GM19193 (cell line): ENCODE measurements around the gene ANKRD6.

Source experiments
- POLR2A ChIP-seq: IDR thresholded peaks from 4 replicates; pipeline ENCODE4 v1.6.1; 2011; ENCODE audit not compliant: insufficient read depth, insufficient read length; ENCODE audit errors: extremely low read depth

Gene ANKRD6

GRCh38 chr6:89582669-89583325 is 149.8 kb downstream of the ANKRD6 start:
- no peak for TF ChIP-seq POLR2A

- no peak for TF ChIP-seq POLR2A
These were observed 150.6 kb downstream of the ANKRD6 start for GRCh38 chr6:89583559-89583958.

GRCh38 chr6:89584539-89584938 is 151.6 kb downstream of the ANKRD6 start:
- TF ChIP-seq POLR2A: no peak

- no peak for TF ChIP-seq POLR2A
These were observed 152.2 kb downstream of the ANKRD6 start for GRCh38 chr6:89585154-89585553.

- TF ChIP-seq POLR2A: no peak
These were observed 156.5 kb downstream of the ANKRD6 start for GRCh38 chr6:89589297-89590025.

GRCh38 chr6:89590133-89590532 is 157.2 kb downstream of the ANKRD6 start:
- no peak for TF ChIP-seq POLR2A

GRCh38 chr6:89591745-89592144 is 158.8 kb downstream of the ANKRD6 start:
- no peak for TF ChIP-seq POLR2A

GRCh38 chr6:89596056-89596455 is 163.1 kb downstream of the ANKRD6 start:
- no peak for TF ChIP-seq POLR2A

GRCh38 chr6:89596484-89596883 is 163.5 kb downstream of the ANKRD6 start:
- TF ChIP-seq POLR2A: no peak

GRCh38 chr6:89597372-89597771 is 164.4 kb downstream of the ANKRD6 start:
- TF ChIP-seq POLR2A: no peak

GRCh38 chr6:89597988-89598387 is 165.0 kb downstream of the ANKRD6 start:
- no peak for TF ChIP-seq POLR2A

GRCh38 chr6:89599727-89600126 is 166.8 kb downstream of the ANKRD6 start:
- TF ChIP-seq POLR2A: no peak

GRCh38 chr6:89602166-89602565 is 169.2 kb downstream of the ANKRD6 start:
- no peak for TF ChIP-seq POLR2A

GRCh38 chr6:89604653-89605052 is 171.7 kb downstream of the ANKRD6 start:
- TF ChIP-seq POLR2A: no peak

GRCh38 chr6:89605861-89606260 is 172.9 kb downstream of the ANKRD6 start:
- no peak for TF ChIP-seq POLR2A

GRCh38 chr6:89610149-89610642 is 177.2 kb downstream of the ANKRD6 start:
- TF ChIP-seq POLR2A: no peak

- TF ChIP-seq POLR2A: no peak
These were observed 178.7 kb downstream of the ANKRD6 start for GRCh38 chr6:89611666-89612065.

- no peak for TF ChIP-seq POLR2A
These were observed 179.2 kb downstream of the ANKRD6 start for GRCh38 chr6:89612121-89612520.
